GM18519 (cell line): Measurements from ENCODE around the gene ATG4C.
"Not testable (repeated sequence)": the region's sequence is repeated elsewhere in the genome, so short reads cannot be mapped to it uniquely, and the experiment has no call there.

ENCODE experiments used
- ATAC-seq: cut with Tn5 transposase; IDR thresholded peaks from one replicate; pipeline ENCODE4 v1.9.1; 2021; ENCODE audit warnings: mild to moderate bottlenecking, moderate library complexity; ENCODE audit not compliant: unreplicated experiment, low FRiP score

ATG4C gene, protein sequence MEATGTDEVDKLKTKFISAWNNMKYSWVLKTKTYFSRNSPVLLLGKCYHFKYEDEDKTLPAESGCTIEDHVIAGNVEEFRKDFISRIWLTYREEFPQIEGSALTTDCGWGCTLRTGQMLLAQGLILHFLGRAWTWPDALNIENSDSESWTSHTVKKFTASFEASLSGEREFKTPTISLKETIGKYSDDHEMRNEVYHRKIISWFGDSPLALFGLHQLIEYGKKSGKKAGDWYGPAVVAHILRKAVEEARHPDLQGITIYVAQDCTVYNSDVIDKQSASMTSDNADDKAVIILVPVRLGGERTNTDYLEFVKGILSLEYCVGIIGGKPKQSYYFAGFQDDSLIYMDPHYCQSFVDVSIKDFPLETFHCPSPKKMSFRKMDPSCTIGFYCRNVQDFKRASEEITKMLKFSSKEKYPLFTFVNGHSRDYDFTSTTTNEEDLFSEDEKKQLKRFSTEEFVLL

DNA sequence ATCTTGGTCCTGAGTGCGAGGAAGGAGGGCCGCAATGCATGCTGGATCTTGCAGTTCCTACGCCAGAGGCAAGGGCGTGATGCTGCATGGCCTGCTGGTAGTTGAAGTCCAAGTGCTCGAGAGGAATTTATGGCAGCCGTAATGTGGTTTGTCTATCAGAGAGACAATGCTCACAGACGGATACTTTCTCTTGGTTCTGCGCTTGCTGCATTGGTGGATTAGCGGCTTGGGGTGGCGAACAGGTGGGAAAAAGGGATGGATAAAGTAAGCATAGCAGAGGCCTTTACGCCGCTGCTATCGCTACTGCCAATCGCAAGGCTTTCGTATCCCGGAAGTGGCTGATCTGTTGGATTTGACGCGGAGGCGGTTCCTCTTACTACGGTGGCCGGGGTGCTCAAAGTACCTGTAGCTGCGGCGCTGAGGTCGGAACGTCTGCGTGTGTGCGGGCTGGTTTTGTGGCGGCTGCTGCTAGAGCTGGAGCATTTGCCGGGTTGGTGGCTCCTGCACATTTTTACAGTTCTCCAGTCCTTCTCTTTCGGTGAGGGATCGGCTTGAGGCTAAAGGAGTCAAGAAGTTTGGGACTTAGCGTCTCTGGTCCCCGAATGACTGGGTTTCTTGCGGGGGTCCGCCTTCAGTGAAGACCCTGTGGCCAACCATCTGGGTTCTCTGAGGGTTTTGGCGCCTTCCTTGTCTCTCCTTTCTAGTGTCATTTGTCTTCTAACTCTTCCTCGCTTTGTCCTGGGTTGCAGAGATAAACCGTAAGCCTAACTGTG is at the start of gene ATG4C:
Gene ATG4C (plus strand): TSS at position 397 of the 773 bp plus-strand sequence. CDS start 19,655 bp downstream, outside the sequence.
- peak; percentile 90 for ATAC-seq

DNA sequence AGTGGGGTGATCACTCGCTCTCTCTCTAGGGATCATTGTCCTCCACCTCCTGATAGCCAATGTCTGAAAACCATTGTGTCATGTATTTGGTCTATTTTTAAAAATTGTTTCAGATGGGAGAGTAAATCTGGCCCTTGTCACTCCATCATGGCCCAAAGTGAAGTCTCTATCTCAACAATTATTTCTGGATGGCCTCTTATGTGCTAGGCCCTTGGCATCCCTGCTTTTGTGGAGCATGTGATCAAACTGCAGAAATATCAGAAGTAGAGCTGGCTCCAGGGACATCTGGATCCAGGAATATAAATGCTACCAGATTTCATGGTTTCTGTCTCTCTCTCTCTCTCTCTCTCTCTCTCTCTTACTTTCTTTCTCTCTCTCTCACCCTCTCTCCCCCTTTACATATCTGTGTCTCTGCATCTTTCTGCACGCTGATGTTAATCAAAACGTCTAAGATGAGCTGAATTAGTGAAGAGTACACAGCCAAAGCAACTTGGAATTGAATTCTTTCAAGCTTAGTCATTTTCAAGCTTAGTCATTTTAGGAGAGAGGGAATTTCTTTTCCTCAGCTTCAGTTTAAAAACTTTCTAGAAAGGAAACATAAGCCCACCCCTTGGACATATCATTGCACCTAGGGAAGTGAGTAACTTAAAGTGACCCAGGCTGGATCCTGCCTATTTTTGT is 48.3 kb upstream of the ATG4C start:
- ATAC-seq: no peak

DNA sequence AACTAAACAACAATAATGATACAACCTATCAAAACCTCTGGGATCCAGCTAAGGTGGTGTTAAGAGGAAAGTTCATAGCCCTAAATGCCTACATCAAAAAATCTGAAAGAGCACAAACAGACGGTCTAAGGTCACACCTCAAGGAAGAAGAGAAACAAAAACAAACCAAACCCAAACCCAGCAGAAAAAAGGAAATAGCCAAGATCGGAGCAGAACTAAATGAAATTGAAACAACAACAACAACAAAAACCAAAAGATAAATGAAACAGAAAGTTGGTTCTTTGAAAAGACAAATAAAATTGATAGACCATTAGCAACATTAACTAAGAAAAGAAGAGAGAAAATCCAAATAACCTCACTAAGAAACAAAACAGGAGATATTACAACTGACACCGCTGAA is 43.2 kb upstream of the ATG4C start:
- ATAC-seq: not testable (repeated sequence)

DNA sequence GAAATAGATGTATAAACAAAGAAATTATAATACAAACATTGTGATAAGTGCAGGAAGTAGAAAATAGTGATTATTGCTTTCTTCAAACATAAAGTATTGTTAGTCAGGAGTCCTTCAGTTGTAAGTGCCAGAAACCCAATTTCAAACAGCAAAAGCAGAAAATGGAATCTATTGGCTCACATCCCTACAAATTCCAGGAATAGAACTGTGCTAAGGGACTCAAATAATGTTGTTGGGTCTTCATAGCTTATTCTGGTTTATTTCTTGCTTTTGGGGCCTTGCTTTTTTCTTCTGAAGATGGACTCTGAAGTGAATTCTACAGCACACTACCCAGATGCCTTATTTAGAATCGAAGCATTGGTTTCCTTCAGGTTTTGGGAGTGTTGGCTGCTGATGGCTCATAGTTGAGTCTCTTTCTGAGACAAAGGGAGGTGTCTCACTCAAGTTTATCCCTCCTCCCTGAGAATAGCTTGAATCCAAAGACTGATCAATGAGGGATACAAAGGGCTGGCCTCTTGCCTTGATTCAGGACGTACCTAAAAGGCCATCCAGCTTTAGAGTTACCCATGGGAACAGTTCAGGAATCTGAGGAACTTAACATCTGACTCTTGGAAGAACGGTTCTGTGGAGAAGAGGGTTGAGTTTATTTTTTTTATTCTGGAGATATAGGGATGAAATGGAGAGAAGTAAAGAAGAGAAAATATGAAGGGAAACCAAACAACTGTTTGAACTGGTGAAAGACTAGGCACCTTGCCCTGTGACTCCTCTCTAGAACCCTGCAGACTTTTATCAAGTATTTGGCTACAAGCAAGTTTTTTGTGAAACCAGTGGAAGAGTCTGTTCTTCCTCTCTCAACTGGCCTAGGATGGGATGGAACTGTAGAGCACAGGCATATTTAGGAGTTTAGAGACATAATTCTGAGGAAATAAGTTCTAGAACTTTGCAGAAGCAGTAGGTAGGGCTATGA is 39.0 kb upstream of the ATG4C start:
- no peak for ATAC-seq

DNA sequence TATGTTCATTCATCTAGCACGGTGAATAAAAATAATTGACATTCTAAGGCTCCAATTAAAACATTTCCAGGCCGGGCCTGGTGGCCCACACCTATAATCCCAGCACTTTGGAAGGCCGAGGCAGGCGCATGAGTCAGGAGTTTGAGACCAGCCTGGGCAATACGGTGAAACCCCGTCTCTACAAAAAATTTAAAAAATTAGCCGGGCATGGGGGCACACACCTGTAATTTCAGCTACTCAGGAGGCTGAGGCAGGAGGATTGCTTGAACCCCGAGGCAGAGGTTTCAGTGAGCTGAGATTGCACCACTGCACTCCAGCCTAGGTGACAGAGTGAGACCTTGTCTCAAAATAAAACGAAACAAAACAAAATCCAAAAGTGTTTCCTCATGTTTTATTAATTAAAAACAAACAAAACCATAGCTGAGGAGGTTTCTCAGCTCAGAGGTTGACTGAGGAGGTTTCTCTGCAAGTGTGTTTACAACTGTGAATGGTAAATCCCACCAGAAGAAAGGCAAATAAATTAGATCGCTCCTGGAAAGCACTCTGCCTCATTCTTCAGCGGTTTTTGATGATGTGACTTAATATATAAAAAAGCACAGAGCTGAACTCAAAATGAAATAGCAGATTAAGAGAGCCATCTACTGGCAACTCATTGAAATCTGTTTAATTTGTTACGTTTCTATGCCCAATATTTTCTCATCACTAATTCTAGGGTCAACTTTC is 37.7 kb upstream of the ATG4C start:
- ATAC-seq: no peak

DNA sequence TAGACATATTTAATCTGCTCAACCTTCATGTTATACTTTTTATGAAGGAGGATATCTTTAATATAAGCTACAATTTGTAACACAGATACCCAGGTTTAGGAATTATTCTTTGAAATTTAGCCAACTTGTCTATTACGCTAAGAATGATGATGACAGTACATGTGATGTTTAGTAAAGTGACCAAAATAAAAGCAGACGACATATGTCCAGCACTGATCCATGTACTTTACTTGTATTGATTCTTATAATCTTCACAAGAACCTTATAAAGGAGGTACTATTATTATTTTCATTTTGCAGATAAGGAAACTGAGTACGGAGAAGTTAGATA is 37.2 kb upstream of the ATG4C start:
- ATAC-seq: no peak

DNA sequence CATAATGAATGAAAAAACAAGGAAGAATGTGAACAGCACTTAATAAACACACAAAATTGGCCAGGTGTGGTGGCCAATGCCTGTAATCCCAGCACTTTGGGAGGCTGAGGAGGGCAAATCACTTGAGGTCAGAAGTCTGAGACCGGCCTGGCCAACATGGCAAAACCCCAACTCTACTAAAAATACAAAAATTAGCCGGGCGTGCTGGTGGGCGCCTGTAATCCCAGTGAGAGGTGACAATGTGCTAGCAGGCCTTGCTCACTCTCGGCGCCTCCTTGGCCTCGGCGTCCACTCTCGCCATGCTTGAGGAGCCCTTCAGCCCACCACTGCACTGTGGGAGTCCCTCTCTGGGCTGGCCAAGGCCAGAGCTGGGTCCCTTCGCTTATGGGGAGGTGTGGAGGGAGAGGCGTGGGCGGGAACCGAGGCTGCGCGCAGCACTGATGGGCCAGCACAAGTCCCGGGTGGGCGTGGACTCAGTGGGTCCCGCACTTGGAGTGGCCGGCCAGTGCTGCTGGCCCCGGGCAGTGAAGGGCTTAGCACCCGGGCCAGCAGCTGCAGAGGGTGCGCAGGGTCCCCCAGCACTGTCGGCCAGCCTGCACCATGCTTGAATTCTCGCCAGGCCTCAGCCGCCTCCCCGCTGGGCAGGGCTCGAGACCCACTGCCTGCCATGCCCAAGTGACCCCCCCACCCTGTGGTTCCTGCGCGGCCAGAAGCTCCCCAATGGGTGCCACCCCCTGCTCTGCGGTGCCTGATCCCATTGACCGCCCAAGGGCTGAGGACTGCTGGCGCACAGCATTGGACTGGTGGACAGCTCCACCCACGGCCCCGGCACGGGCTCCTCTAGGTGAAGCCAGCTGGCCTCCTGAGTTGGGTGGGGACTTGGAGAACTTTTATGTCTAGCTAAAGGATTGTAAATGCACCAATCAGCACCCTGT is 30.6 kb upstream of the ATG4C start:
- ATAC-seq: no peak

DNA sequence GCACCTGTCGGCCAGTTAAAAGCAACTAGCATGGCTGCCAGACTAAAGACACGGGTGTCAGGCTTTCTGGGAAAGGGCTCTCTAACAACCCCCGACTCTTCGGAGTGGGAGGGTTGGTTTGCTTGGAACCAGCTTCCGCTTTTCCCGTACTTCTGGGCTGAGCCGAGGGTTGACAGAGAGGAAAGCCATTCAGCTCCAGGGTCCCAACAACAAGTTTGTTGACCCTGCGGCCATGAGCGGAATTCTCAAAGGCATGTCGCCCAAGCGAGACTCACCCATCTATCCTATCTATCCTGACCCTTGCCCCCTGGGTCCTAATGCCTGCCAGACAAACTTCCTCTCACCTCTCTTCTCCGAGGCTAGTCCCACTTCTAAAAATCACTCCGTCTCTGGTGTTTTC is 29.0 kb upstream of the ATG4C start:
- ATAC-seq: not testable (repeated sequence)

DNA sequence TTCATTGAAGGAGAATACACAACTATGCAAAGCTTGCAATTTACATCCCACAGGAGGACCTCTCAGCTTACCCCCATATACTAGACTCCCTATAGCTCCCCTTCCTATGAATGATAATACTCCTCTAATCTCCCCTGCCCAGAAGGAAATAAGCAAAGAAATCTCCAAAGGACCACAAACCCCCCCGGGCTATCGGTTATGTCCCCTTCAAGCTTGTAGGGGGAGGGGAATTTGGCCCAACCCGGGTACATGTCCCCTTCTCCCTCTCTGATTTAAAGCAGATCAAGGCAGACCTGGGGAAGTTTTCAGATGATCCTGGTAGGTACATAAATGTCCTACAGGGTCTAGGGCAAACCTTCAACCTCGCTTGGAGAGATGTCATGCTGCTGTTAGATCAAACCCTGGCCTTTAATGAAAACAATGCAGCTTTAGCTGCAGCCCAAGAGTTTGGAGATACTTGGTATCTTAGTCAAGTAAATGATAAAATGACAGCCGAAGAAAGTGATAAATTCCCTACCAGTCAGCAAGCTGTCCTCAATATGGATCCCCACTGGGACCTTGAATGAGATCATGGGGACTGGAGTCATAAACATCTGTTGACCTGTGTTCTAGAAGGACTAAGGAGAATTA is 27.6 kb upstream of the ATG4C start:
- not testable (repeated sequence) for ATAC-seq

DNA sequence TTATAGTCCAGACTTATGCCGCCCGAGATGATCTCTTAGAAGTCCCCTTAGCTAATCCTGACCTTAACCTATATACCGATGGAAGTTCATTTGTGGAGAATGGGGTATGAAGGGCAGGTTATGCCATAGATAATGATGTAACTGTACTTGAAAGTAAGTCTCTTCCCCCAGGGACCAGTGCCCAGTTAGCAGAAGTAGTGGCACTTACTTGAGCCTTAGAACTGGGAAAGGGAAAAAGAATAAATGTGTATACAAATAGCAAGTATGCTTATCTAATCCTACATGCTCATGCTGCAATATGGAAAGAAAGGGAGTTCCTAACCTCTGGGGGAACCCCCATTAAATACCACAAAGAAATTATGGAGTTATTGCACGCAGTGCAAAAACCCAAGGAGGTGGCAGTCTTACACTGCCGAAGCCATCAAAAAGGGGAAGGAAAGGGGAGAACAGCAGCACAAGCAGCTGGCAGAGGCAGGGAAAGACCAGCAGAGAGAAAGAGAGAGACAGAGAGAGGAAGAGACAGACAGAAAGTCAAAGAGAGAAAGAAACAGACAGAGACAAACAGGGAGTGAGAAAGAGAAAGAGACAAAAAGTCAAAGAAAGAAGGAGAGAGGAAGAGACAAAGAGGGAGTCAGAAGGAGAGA is 24.6 kb upstream of the ATG4C start:
- not testable (repeated sequence) for ATAC-seq

DNA sequence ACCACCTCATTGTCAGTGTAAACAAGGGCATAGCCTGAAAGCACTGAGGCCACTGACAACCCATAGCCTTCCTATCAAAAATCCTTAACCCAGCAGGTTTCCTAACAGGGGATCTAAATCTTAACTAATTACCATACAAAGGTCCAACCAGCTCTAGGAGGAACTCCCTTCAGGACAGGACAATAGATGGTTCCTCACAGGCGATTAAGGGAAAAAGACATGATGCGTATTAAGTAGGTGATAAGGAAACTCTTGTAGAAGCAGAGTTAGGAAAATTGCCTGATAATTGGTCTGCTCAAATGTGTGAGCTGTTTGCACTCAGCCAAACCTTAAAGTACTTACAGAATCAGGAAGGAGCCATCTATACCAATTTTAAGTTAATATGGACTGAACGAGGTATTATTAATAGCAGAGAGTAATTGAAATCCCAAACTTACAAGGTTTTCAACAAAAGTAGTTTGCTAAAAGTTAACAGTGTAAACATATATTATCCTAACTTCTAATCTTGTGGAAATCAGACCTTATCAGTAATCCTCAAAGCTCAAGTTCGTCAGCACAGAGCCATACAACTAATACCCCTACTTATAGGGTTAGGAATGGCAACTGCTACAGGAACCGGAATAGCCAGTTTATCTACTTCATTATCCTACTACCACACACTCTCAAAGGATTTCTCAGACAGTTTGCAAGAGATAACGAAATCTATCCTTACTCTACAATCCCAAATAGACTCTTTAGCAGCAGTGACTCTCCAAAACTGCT is 23.7 kb upstream of the ATG4C start:
- ATAC-seq: not testable (repeated sequence)

DNA sequence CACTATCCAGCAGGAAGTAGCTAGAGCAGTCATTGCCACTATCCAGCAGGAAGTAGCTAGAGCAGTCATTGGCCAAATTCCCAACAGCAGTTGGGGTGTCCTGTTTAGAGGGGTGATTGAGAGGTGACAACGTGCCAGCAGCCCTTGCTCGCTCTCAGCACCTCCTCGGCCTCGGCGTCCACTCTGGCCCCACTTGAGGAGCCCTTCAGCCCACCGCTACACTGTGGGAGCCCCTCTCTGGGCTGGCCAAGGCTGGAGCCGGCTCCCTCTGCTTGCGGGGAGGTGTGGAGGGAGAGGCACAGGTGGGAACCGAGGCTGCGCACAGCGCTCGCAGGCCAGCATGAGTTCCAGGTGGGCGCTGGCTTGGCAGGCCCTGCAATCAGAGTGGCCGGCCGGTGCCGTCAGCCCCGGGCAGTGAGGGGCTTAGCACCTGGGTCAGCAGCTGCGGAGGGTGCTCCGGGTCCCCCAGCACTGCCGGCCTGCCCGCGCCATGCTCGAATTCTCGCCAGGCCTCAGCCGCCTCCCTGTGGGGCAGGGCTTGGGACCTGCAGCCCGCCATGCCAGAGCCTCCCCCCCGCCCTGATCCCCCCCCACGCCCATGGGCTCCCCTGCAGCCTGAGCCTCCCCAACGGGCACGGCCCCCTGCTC is 22.6 kb upstream of the ATG4C start:
- not testable (repeated sequence) for ATAC-seq

DNA sequence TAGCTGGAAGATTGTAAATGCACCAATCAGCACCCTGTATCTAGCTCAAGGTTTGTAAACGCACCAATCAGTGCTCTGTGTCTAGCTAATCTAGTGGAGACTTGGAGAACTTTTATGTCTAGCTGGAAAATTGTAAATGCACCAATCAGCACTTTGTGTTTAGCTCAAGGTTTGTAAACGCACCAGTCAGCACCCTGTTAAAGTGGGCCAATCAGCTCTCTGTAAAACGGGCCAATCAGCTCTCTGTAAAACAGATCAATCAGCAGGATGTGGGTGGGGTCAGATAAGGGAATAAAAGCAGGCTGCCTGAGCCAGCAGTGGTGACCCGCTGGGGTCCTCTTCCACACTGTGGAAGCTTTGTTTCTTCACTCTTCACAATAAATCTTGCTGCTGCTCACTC is 21.9 kb upstream of the ATG4C start:
- ATAC-seq: not testable (repeated sequence)

DNA sequence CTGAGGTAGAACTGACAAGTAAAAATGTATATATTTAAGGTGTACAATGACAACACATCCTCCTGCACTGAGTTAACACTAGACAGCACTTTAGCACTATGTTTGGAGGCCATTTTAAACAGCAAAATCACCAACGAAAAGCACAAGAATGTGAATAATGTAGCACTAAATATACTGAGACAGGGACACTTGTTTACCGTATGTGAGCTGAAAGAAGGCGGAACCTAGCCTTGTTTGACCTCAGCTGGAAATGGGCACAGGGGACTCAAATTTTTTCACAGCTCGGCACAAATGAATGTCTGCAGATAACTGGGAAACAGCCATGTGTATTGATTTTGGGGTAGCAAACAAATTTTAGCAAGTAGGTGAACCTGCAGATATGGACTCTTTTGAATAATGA is 18.0 kb upstream of the ATG4C start:
- ATAC-seq: no peak

DNA sequence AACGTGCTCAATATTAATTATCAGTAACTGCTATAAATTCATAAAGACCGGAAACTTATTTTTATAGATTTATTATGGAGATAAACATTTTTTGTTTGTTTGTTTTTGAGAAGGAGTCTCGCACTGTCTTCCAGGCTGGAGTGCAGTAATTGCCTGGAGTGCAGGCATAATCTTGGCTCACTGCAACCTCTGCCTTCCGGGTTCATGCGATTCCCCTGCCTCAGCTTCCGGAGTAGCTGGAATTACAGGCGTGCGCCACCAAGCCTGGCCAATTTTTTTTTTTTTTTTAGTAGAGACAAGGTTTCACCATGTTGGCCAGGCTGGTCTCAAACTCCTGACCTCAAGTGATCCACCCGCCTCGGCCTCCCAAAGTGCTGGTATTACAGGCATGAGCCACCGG is 15.4 kb upstream of the ATG4C start:
- ATAC-seq: not testable (repeated sequence)

DNA sequence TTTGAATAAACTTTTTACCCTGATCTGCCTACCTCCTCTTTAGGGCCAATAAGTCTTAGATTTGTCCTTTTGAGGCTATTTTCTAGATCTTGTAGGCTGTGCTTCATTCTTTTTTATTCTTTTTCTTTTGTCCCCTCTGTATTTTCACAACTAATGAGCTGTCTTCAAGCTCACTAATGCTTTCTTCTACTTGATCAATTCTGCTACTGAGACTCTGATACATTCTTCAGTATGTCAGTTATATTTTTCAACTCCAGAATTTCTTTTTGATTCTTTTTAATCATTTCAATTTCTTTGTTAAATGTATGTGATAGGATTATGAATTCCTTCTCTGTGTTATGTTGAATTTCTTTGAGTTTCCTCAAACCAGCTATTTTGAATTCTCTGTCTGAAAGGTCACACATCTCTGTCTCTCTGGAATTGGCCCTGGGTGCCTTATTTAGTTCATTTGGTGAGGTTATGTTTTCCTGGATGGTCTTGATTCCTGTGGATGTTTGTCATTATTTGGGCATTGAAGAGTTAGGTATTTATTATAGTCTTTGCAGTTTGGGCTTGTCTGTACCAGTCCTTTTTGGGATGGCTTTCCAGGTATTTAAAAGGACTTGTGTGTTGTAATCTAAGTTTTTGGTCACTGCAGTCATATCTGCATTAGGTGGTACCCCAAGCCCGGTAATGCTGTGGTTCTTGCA is 11.2 kb upstream of the ATG4C start:
- ATAC-seq: no peak
